PC-3 (cell line): ENCODE data around the gene RTP5.
"Not testable (repeated sequence)": the region's sequence is repeated elsewhere in the genome, so short reads cannot be mapped to it uniquely, and the experiment has no call there.

Experiments used
- EZH2phosphoT487 ChIP-seq: fragments of 300-600 bp; sonication (generic); IDR thresholded peaks from 2 replicates; pipeline ENCODE4 v1.6.1; 2018; ENCODE audit warnings: mild to moderate bottlenecking, antibody characterized with exemption, low read length, borderline replicate concordance
- TF ChIP-seq, protein P1 (sequence below): fragments of 300-600 bp; sonication (generic); conservative IDR thresholded peaks from 2 replicates; pipeline ENCODE4 v1.5.1; 2017; ENCODE audit warnings: antibody characterized with exemption, low read depth, mild to moderate bottlenecking, low read length

DNA sequence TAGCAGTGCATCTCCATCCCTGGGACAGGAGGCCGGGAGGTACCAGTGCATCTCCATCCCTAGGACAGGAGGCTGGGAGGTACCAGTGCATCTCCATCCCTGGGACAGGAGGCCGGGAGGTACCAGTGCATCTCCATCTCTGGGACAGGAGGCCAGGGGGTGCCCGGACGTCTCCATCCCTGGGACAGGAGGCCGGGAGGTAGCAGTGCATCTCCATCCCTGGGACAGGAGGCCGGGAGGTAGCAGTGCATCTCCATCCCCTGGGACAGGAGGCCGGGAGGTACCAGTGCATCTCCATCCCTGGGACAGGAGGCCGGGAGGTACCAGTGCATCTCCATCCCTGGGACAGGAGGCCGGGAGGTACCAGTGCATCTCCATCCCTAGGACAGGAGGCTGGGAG is 52.1 kb downstream of the RTP5 start:
- TF ChIP-seq, protein P1, sequence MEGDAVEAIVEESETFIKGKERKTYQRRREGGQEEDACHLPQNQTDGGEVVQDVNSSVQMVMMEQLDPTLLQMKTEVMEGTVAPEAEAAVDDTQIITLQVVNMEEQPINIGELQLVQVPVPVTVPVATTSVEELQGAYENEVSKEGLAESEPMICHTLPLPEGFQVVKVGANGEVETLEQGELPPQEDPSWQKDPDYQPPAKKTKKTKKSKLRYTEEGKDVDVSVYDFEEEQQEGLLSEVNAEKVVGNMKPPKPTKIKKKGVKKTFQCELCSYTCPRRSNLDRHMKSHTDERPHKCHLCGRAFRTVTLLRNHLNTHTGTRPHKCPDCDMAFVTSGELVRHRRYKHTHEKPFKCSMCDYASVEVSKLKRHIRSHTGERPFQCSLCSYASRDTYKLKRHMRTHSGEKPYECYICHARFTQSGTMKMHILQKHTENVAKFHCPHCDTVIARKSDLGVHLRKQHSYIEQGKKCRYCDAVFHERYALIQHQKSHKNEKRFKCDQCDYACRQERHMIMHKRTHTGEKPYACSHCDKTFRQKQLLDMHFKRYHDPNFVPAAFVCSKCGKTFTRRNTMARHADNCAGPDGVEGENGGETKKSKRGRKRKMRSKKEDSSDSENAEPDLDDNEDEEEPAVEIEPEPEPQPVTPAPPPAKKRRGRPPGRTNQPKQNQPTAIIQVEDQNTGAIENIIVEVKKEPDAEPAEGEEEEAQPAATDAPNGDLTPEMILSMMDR: not testable (repeated sequence)
- not testable (repeated sequence) for TF ChIP-seq EZH2phosphoT487
